Measurements from ENCODE around the gene ISL1.

ISL1 gene

DNA sequence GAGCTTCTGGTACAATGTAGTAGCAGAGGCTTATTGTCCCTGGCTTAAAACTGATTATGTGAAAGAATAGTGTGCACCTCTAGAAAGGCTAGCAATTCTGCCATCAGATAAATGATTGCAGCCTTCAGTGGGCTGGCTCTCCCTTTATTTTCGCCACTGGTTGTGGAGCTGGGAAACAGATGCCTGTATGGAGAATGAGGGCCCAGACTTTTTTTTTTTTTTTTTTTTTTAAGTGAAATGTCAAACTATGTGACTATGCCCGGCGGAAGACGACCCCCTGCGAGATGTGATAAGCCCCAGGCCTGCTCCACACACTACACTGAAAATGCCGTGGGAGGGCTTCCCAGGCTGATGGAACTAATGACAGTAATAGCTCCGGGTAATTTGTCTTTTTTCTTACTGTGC is 28.7 kb downstream of the ISL1 start:
- Histone ChIP-seq H3K9me3 (0 out of 2 replicates have a peak, but pooled peaks cover 2% of the 10 kb centered on the region), H3K36me3 (no peaks in the 10 kb centered on the region), H3K4me3 (ENCODE audit: low read depth, low read length) (no peak overlapping the region), H3K4me1 (peaks cover 65% of the 10 kb centered on the region), H3K27me3 (no peaks in the 10 kb centered on the region)
- TF ChIP-seq, protein P1, sequence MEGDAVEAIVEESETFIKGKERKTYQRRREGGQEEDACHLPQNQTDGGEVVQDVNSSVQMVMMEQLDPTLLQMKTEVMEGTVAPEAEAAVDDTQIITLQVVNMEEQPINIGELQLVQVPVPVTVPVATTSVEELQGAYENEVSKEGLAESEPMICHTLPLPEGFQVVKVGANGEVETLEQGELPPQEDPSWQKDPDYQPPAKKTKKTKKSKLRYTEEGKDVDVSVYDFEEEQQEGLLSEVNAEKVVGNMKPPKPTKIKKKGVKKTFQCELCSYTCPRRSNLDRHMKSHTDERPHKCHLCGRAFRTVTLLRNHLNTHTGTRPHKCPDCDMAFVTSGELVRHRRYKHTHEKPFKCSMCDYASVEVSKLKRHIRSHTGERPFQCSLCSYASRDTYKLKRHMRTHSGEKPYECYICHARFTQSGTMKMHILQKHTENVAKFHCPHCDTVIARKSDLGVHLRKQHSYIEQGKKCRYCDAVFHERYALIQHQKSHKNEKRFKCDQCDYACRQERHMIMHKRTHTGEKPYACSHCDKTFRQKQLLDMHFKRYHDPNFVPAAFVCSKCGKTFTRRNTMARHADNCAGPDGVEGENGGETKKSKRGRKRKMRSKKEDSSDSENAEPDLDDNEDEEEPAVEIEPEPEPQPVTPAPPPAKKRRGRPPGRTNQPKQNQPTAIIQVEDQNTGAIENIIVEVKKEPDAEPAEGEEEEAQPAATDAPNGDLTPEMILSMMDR (IDR thresholded peaks at IDR 0.05; ENCODE audit: low read depth, low read length), result no peak
- peak; percentile 79 for DNase-seq

DNA sequence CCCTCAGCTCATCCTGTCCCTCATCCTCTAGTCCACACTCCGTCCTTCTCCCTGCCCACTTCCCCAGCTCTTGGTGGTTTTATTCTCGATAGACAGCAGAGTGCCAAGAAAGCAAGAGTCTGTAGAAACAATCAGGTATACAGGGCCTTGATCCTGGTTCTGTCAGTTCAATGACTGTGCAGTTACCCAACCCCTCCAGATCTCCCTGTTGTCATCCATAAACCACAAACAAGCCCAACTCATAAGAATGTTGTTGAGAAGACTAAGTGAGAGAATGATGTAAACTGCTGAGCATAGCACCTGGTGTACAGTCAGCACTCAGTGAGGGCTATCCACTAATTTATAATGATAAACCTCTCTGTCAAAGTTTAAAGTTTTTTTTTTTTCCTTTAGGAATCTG is 31.3 kb downstream of the ISL1 start:
- no peak for DNase-seq
- H3K4me3 ChIP-seq (ENCODE audit: low read depth, low read length), result no peak overlapping the region
- H3K27me3 ChIP-seq, result no peaks in the 10 kb centered on the region
- peaks cover 54% of the 10 kb centered on the region for H3K4me1 ChIP-seq
- H3K9me3 ChIP-seq, result no peaks in the 10 kb centered on the region
- H3K36me3 ChIP-seq, result no peaks in the 10 kb centered on the region
- TF ChIP-seq, protein P1 (IDR thresholded peaks at IDR 0.05; ENCODE audit: low read depth, low read length), result no peak

- Histone ChIP-seq H3K9me3 (no peaks in the 10 kb centered on the region), H3K27me3 (no peaks in the 10 kb centered on the region), H3K36me3 (no peaks in the 10 kb centered on the region), H3K4me1 (peaks cover 40% of the 10 kb centered on the region), H3K4me3 (ENCODE audit: low read depth, low read length) (no peak overlapping the region)
- TF ChIP-seq, protein P1 (IDR thresholded peaks at IDR 0.05; ENCODE audit: low read depth, low read length), result peak; percentile 57
- no peak for DNase-seq
These were observed 32.9 kb downstream of the ISL1 start for GRCh38 chr5:51416149-51416548.

DNA sequence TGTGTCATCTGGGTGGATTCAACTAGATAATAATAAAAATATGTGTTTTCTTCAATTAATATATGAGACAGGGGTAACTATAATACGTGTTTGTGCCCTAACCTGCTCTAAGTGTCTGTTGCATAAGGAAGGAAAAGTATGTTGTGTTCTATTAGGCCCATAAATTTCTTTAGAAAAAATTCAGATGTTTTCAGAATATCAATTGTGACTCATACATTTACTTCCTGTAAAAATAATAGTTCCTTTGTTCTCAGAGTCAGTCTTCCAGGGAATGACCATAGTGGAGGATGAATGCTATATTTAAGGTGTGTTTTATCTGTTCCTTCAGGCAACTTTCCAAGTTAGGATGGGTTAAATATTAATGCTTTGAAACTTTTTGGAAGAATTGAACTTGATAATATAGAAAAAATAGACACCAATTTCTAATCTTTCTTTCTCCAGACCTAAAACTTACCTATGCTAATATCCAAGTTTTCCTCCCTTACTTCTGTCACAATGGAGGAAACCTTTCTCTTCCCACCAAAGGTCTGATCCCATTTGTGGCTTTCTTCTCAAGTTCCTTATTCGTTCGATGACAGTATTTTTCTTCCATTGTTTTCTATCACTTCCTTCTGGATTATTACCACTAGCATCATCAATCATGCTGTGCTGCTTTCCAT is 49.9 kb downstream of the ISL1 start:
- Histone ChIP-seq H3K36me3 (no peaks in the 10 kb centered on the region), H3K9me3 (no peaks in the 10 kb centered on the region), H3K4me1 (peaks cover 11% of the 10 kb centered on the region), H3K27me3 (no peaks in the 10 kb centered on the region), H3K4me3 (ENCODE audit: low read depth, low read length) (no peak overlapping the region)
- DNase-seq, result no peak
- TF ChIP-seq, protein P1 (IDR thresholded peaks at IDR 0.05; ENCODE audit: low read depth, low read length), result no peak

DNA sequence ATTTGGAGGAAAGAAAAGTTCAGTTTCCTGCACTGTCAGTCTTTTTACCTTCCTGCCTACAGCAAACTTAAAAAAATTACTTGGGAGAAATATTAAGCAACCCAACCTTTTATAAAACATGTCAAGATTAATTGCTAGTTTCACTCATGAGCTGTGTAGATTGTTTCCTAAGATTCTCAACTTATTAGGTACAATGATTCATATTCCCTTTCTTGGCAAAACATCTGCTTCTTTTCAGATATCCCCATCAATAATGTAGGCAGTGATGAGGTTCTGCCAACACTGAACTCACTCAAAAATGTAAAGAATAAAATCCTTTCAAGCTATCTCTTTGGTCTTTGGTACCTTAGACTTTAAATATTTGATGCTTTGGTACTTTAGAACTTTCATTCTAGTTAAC is 56.0 kb downstream of the ISL1 start:
- Histone ChIP-seq H3K4me1 (peaks cover 8% of the 10 kb centered on the region), H3K4me3 (ENCODE audit: low read depth, low read length) (no peak overlapping the region), H3K27me3 (no peaks in the 10 kb centered on the region), H3K36me3 (no peaks in the 10 kb centered on the region), H3K9me3 (no peaks in the 10 kb centered on the region)
- TF ChIP-seq, protein P1 (IDR thresholded peaks at IDR 0.05; ENCODE audit: low read depth, low read length), result no peak
- DNase-seq, result no peak
